BJ (cell line): ENCODE measurements around the gene PDCD1. TPM values are rescaled to one million over a fixed set of nuclear protein-coding genes. Genes with fewer than 3 reads are reported as not detected.

ENCODE experiments used
- CTCF ChIA-PET: fragments of 350-600 bp; formaldehyde crosslinking; extraction: SDS; loops from one replicate; lab custom pipeline; 2021; ENCODE audit warnings: antibody characterized with exemption, inconsistent platforms; lab: Yijun Ruan, JAX
- POLR2A ChIA-PET: fragments of 300-600 bp; sonication (Branson Sonifier 250); formaldehyde crosslinking; extraction: SDS; loops from one replicate; lab custom pipeline; 2021; ENCODE audit warnings: antibody characterized with exemption; lab: Charles Lee
- DNase-seq: peaks from one replicate; pipeline ENCODE4 v3.0.0-alpha.2; 2011; ENCODE audit warnings: low read depth
- H3K27me3 ChIP-seq: 2 replicates; pipeline ENCODE4 v1.6.0; 2011; ENCODE audit warnings: low read length; ENCODE audit not compliant: control insufficient read depth, insufficient read depth
- H3K36me3 ChIP-seq: 2 replicates; pipeline ENCODE4 v1.5.1; 2011; ENCODE audit warnings: low read length; ENCODE audit not compliant: control insufficient read depth, insufficient read depth
- H3K4me3 ChIP-seq: 2 replicates; pipeline ENCODE4 v1.5.1; 2011; ENCODE audit warnings: low read depth, mild to moderate bottlenecking, control low read depth, low read length
- polyA plus RNA-seq: library from polyadenylated mRNA; depleted of rRNA; stranded (reverse); fragments of >200 nt; gene quantifications from 2 replicates; pipeline ENCODE4 v1.2.3, GENCODE V29; 2011
- TF ChIP-seq, protein P1 (sequence below): IDR thresholded peaks from 2 replicates; pipeline ENCODE4 v1.5.1; 2011; ENCODE audit warnings: low read depth, mild to moderate bottlenecking, control low read depth, inconsistent platforms, low read length, moderate library complexity; ENCODE audit not compliant: insufficient read depth

Gene PDCD1
- polyA plus RNA-seq, 1 experiment = not detected

DNA sequence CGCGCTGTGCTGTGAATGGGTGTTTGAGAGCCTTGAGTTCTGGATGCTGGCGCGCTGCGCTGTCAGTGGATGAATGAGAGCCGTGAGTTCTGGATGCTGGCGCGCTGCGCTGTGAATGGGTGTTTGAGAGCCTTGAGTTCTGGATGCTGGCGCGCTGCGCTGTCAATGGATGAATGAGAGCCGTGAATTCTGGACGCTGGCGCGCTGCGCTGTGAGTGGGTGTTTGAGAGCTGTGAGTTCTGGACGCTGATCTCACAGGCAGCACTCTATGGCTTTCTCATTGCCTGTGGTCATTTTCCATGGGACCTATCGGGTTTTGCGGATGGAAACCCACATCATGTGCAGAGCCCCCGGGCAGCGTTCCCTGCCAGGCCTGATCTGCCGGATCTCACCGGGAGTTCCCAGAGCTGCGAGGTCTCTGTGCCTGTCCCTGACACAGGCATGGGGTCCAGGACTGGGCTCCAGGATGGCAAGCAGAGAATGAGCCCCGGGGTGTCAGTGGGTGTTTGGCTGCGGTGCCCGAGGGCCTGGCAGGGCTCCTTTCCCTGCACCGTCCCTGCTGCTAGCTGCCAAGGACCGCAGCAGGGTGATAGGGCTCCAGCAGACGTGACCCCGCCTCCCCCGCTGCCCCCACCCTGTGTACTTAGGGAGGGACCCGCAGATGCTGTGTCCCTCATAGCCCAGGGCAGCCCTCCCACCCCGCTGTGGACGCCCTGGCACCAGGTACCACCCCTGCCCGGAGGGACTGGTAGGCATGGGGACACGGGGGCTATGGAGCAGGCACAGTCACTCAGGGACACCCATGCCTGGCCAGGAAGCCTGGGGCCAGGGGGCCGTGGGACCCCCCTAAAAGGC lies 9.7 kb downstream of the PDCD1 start:
- Histone ChIP-seq H3K36me3 (no peaks in the 10 kb centered on the region), H3K27me3 (0 out of 2 replicates have a peak, but pooled peaks cover 2% of the 10 kb centered on the region), H3K4me3 (no peak overlapping the region)
- POLR2A ChIA-PET = no interaction called here
- DNase-seq = no peak
- CTCF ChIA-PET = no interaction called here
- TF ChIP-seq, protein P1, sequence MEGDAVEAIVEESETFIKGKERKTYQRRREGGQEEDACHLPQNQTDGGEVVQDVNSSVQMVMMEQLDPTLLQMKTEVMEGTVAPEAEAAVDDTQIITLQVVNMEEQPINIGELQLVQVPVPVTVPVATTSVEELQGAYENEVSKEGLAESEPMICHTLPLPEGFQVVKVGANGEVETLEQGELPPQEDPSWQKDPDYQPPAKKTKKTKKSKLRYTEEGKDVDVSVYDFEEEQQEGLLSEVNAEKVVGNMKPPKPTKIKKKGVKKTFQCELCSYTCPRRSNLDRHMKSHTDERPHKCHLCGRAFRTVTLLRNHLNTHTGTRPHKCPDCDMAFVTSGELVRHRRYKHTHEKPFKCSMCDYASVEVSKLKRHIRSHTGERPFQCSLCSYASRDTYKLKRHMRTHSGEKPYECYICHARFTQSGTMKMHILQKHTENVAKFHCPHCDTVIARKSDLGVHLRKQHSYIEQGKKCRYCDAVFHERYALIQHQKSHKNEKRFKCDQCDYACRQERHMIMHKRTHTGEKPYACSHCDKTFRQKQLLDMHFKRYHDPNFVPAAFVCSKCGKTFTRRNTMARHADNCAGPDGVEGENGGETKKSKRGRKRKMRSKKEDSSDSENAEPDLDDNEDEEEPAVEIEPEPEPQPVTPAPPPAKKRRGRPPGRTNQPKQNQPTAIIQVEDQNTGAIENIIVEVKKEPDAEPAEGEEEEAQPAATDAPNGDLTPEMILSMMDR = no peak

- POLR2A ChIA-PET = interaction anchor here (0.5 kb wide), 1 partner anchor 68 kb away, joined by 5 read pairs; no protein-coding TSS in a partner anchor
Observed at GRCh38 chr2:241846406-241846805, 12.3 kb downstream of the PDCD1 start.

DNA sequence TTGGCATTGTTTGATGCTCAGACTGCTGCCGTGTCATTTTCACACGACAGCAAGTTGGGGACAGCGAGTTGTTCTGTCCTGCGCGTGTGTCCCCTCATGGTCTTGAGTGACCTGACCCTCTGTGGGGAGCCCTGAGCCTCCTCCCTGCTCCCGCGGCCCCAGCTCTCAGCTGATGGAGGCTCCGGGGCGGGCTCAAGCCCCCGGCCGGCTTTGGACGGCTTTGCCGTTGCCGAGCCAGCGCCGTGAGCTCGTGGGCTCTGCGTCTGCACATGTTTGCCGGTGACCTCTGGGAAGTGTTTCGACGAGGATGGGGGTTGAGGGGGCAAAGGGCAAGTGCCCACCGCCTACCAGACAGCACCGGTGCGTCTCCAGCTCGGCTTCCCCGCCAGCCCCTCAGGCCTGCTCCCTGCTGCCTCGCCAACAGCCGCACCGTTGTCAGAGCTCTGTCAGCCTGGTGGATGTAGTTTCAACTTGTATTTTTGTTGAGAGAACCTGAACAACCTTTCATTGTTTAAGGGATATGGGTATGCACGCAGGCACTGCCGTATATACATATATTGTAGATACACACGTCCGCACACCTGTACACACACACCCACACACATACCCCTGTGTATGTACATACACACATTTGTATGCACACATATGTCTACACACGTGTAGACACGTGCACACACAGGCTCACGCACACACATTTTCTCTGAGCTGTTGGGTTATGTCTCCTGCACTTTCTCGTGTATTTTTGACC lies 13.7 kb downstream of the PDCD1 start:
- DNase-seq = no peak
- H3K4me3 ChIP-seq = no peak overlapping the region
- POLR2A ChIA-PET = interaction anchor here (0.6 kb wide), 1 partner anchor 10 kb away, joined by 15 read pairs; no protein-coding TSS in a partner anchor
- TF ChIP-seq, protein P1 = no peak
- CTCF ChIA-PET = interaction anchor here (0.7 to 2.2 kb wide), 3 partner anchors 24 to 51 kb away, joined by 3 to 8 read pairs (median 4); no protein-coding TSS in a partner anchor
- 0 out of 2 replicates have a peak, but pooled peaks cover 2% of the 10 kb centered on the region for H3K27me3 ChIP-seq
- H3K36me3 ChIP-seq = no peaks in the 10 kb centered on the region

More at GRCh38 chr2:241846406-241846805, 12.3 kb downstream of the PDCD1 start:
- no peak for DNase-seq
- CTCF ChIA-PET = interaction anchor here (1.1 kb wide), 1 partner anchor 14 kb away, joined by 3 read pairs; no protein-coding TSS in a partner anchor
- H3K27me3 ChIP-seq = 0 out of 2 replicates have a peak, but pooled peaks cover 2% of the 10 kb centered on the region
- no peak overlapping the region for H3K4me3 ChIP-seq
- TF ChIP-seq, protein P1 = no peak
- no peaks in the 10 kb centered on the region for H3K36me3 ChIP-seq

- ChIA-PET POLR2A (interaction anchor here (0.6 kb wide), 1 partner anchor 11 kb away, joined by 15 read pairs; no protein-coding TSS in a partner anchor), CTCF (interaction anchor here (0.7 to 2.2 kb wide), 3 partner anchors 10 to 50 kb away, joined by 4 to 8 read pairs (median 4); no protein-coding TSS in a partner anchor)
- DNase-seq = peak; percentile 4
- H3K27me3 ChIP-seq = 0 out of 2 replicates have a peak, but pooled peaks cover 2% of the 10 kb centered on the region
- peak overlapping the region; percentile 26 for H3K4me3 ChIP-seq
- H3K36me3 ChIP-seq = no peaks in the 10 kb centered on the region
- TF ChIP-seq, protein P1 = no peak
Observed at GRCh38 chr2:241844066-241844728, 14.5 kb downstream of the PDCD1 start.
